RWPE2 (cell line): ENCODE data around the gene PRRC2B.

Source experiments
- ATAC-seq: fragments of 200-7000 bp; cut with Tn5 transposase; 3 replicates; pipeline ENCODE4 v1.9.1; 2021; ENCODE audit warnings: low read depth
- DNase-seq: peaks from one replicate; pipeline ENCODE4 v3.0.0-alpha.2; 2020; ENCODE audit warnings: low spot score
- H3K27ac ChIP-seq: fragments of 450-650 bp; 2 replicates; pipeline ENCODE4 v1.5.1; 2017; ENCODE audit warnings: mild to moderate bottlenecking; ENCODE audit not compliant: poor library complexity, severe bottlenecking
- H3K27me3 ChIP-seq: fragments of 250-450 bp; sonication (Bioruptor Pico); 2 replicates; pipeline ENCODE4 v1.5.1; 2021; ENCODE audit warnings: mild to moderate bottlenecking, moderate library complexity; ENCODE audit not compliant: insufficient read depth, poor library complexity, severe bottlenecking
- H3K36me3 ChIP-seq: fragments of 250-450 bp; sonication (Bioruptor Pico); 2 replicates; pipeline ENCODE4 v1.5.1; 2020; ENCODE audit warnings: low read depth, mild to moderate bottlenecking, moderate library complexity
- H3K4me1 ChIP-seq: fragments of 250-450 bp; sonication (Bioruptor Pico); 2 replicates; pipeline ENCODE4 v1.5.1; 2021; ENCODE audit warnings: mild to moderate bottlenecking, moderate library complexity; ENCODE audit not compliant: insufficient read depth, poor library complexity, severe bottlenecking
- H3K4me3 ChIP-seq: fragments of 250-450 bp; sonication (Bioruptor Pico); 2 replicates; pipeline ENCODE4 v1.5.1; 2021; ENCODE audit warnings: mild to moderate bottlenecking, moderate library complexity; ENCODE audit not compliant: severe bottlenecking
- H3K9me3 ChIP-seq: fragments of 250-450 bp; sonication (Bioruptor Pico); 2 replicates; pipeline ENCODE4 v1.5.1; 2021; ENCODE audit warnings: mild to moderate bottlenecking, moderate library complexity; ENCODE audit not compliant: severe bottlenecking
- CTCF ChIP-seq: fragments of 450-650 bp; IDR thresholded peaks from one replicate; pipeline ENCODE4 v1.5.1; 2017; ENCODE audit warnings: mild to moderate bottlenecking, moderate library complexity; ENCODE audit not compliant: poor library complexity, severe bottlenecking

PRRC2B gene

GRCh38 chr9:131478911-131479310, 85.0 kb downstream of the PRRC2B start:
- H3K4me1 ChIP-seq: no peaks in the 10 kb centered on the region
- H3K36me3 ChIP-seq: peaks cover 95% of the 10 kb centered on the region
- TF ChIP-seq CTCF: no peak
- no peak overlapping the region for H3K4me3 ChIP-seq
- DNase-seq: no peak
- no peaks in the 10 kb centered on the region for H3K9me3 ChIP-seq
- ATAC-seq: no peak
- no peak overlapping the region for H3K27ac ChIP-seq
- H3K27me3 ChIP-seq: no peaks in the 10 kb centered on the region

DNA sequence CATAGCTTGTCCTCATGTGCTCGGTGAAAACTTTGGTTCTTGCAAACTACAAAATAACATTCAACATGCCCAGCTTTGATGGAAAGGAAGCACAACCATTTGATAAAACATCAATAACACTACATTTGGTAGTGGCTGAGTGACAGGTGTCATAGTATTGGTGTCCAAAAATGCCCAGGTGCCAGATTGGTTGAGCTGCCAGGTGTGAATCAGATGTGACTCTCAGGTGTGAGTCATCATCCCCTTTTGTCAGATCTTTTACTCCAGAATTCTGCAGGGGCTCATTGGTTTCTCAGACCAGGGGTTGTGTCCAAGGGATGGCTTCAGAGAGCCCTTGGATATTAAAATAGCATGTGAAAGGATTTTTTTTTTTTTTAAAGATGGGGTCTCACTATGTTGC, 86.4 kb downstream of the PRRC2B start:
- ATAC-seq (no peak), DNase-seq (no peak)
- no peaks in the 10 kb centered on the region for H3K27me3 ChIP-seq
- no peaks in the 10 kb centered on the region for H3K4me1 ChIP-seq
- H3K27ac ChIP-seq: no peak overlapping the region
- TF ChIP-seq CTCF: no peak
- peaks cover 97% of the 10 kb centered on the region for H3K36me3 ChIP-seq
- no peak overlapping the region for H3K4me3 ChIP-seq
- no peaks in the 10 kb centered on the region for H3K9me3 ChIP-seq

DNA sequence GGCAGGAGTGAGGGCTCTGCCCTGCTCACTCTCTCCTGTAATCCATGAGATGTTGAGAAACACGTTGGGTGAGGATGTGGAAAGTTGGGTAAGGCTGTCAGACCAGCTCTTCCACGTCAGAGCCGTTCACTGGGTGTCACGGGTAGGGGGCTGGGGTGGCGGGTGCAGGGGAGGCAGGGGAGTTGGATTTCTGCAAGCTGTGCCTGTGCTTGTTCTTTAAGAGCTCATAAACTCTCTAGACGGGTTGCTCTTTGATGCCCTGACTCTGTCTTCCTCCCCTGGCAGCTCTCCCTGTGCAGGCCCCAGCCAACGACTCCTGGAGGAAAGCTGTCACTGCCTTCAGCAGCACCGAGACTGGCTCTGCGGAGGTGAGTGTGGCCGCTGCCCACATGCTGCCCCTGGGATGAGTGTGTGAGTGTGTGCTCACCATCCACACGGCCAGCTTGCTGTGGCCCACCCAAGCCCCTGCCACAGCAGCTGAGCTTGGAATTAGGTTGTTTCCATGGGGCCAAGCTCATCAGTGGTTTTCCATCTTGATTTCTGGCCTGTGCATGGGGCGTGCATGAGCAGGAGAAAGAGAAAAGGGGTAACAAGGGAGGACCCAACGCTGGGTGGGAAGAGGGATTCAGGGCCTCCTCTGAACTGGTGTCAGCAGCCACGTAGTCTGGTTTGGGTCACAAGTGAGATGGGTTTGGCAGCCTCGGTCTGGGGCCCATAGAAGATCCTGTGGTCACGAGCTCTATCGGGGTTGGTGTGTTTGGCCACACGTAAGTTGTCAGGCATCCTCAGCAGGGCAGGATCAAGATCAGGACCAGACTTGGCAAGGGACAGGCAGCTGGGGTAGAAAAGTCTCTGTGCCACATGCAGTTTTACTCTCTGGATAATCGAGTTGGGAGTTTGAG, 87.8 kb downstream of the PRRC2B start:
- ATAC-seq: no peak
- TF ChIP-seq CTCF: no peak

DNA sequence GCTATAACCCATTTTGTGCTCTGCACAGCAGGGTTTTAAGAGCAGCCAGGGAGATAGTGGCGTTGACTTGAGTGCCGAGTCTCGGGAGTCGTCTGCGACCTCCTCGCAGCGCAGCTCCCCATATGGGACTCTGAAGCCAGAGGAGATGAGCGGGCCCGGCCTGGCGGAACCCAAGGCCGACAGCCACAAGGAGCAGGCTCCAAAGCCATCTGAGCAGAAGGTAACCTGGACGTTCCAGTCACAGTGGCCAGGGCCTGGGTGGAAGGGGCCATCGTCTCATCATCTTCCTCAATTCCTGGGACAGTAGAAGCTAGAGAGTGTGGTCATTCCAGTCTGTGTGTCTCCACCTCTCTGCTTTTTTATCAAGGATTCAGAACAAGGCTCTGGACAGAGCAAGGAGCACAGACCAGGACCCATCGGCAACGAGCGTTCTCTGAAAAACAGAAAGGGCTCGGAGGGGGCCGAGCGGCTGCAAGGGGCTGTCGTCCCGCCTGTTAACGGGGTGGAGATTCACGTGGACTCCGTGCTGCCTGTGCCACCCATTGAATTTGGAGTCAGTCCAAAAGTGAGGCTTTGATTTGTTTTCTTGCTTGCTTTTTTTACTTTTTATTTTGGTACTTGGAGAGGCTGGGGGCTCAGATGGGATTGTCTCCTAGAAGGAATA, 88.6 kb downstream of the PRRC2B start:
- no peak for ATAC-seq
- H3K4me3 ChIP-seq: no peak overlapping the region
- H3K36me3 ChIP-seq: peaks cover 96% of the 10 kb centered on the region
- no peak overlapping the region for H3K27ac ChIP-seq
- DNase-seq: no peak
- H3K27me3 ChIP-seq: no peaks in the 10 kb centered on the region
- no peak for TF ChIP-seq CTCF
- no peaks in the 10 kb centered on the region for H3K9me3 ChIP-seq
- no peaks in the 10 kb centered on the region for H3K4me1 ChIP-seq

More for the DNA sequence above, 87.8 kb downstream of the PRRC2B start:
- Histone ChIP-seq H3K27me3 (no peaks in the 10 kb centered on the region), H3K9me3 (no peaks in the 10 kb centered on the region), H3K4me1 (no peaks in the 10 kb centered on the region), H3K36me3 (peaks cover 96% of the 10 kb centered on the region), H3K27ac (no peak overlapping the region), H3K4me3 (no peak overlapping the region)
- DNase-seq: no peak
